OCI-LY7 (cell line): ENCODE measurements around the gene TRAPPC12.

ENCODE experiments used
- CTCF ChIP-seq: fragments of 200-600 bp; sonication (generic); conservative IDR thresholded peaks from 2 replicates; pipeline ENCODE4 v1.5.1; 2014; ENCODE audit warnings: mild to moderate bottlenecking, antibody characterized with exemption, low read length, moderate library complexity, mixed read lengths
- EZH2phosphoT487 ChIP-seq: fragments of 200-600 bp; sonication (generic); IDR thresholded peaks from 2 replicates; pipeline ENCODE4 v1.6.1; 2018; ENCODE audit warnings: low read depth, borderline replicate concordance, mild to moderate bottlenecking, mixed run types, antibody characterized with exemption, low read length, moderate library complexity, mixed read lengths

- TF ChIP-seq CTCF (no peak), EZH2phosphoT487 (no peak)
These were observed 88.9 kb downstream of the TRAPPC12 start for GRCh38 chr2:3468296-3468988.
